OCI-LY3 (cell line): ENCODE results near the gene ACYP2.

Experiments used
- CTCF ChIP-seq: fragments of 200-600, 300-600 bp; sonication (generic); IDR thresholded peaks from 2 replicates; pipeline ENCODE4 v1.5.1; 2014; ENCODE audit warnings: antibody characterized with exemption, low read length, low read depth
- EZH2phosphoT487 ChIP-seq: fragments of 200-600 bp; shearing (Covaris generic); IDR thresholded peaks from 2 replicates; pipeline ENCODE4 v1.6.1; 2018; ENCODE audit warnings: antibody characterized with exemption, mixed run types, low read depth

- TF ChIP-seq EZH2phosphoT487: no peak
- no peak for TF ChIP-seq CTCF
Measured at GRCh38 chr2:54254180-54254579, 138.8 kb downstream of the ACYP2 start.
